ENCODE data around the gene C1orf167.

DNA sequence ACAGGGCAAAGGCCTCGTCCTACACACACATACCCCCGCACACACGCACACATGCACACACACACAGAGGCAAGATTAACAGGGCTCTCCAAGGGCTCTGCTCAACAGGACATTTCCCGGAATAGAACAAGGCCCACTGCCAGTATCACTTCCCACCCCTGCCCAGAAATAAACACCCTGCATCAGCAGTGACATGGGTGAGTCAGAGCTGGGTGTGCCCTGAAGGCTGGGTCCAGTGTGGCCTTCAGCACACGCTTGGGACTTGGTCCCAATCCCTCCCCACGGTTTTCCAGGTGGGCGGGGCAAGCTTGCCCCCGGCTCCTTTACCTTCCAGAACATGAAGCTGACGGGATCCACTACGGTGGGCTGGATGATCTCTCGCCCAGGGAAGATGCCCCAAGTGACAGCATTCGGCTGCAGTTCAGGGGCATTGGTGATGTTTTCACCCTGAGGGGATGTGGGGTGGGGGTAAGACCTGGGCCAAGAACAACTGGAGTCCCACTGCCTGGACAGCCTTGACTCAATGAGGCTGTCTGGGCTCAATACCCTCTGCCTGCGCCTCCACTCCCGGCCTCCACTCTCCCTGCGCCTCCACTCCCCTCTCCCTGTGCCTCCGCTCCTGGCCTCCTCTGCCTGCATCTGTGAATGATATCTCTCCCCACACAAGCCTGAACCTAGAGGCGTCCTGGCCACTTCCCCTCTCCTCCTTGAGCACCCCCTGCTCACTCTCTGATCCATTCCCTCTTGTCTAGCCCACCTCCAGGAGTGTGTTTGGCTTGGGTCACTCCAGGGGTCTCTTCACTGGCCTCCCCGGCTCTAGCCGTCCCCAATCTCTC is 29.1 kb downstream of the C1orf167 start:
- TF ChIP-seq CEBPB (IDR thresholded peaks at IDR 0.05; ENCODE audit: low read depth, low read length): no peak
- TF ChIP-seq POLR2AphosphoS5 (IDR thresholded peaks at IDR 0.05; ENCODE audit: low read depth, low read length): no peak
- TF ChIP-seq FOSL1 (IDR thresholded peaks at IDR 0.05; ENCODE audit: insufficient read depth, low read depth, low read length): no peak
- TF ChIP-seq, protein P1, sequence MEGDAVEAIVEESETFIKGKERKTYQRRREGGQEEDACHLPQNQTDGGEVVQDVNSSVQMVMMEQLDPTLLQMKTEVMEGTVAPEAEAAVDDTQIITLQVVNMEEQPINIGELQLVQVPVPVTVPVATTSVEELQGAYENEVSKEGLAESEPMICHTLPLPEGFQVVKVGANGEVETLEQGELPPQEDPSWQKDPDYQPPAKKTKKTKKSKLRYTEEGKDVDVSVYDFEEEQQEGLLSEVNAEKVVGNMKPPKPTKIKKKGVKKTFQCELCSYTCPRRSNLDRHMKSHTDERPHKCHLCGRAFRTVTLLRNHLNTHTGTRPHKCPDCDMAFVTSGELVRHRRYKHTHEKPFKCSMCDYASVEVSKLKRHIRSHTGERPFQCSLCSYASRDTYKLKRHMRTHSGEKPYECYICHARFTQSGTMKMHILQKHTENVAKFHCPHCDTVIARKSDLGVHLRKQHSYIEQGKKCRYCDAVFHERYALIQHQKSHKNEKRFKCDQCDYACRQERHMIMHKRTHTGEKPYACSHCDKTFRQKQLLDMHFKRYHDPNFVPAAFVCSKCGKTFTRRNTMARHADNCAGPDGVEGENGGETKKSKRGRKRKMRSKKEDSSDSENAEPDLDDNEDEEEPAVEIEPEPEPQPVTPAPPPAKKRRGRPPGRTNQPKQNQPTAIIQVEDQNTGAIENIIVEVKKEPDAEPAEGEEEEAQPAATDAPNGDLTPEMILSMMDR (IDR thresholded peaks at IDR 0.05; ENCODE audit: control extremely low read depth in 1 of 3, insufficient read depth in 1 of 3, low read depth in 1 of 3, low read length in 3 of 3): no peak
- TF ChIP-seq CHD2 (IDR thresholded peaks at IDR 0.05; ENCODE audit: low read length): no peak
- no peak for TF ChIP-seq SP2 (IDR thresholded peaks at IDR 0.05; ENCODE audit: low read length)
- no peak for TF ChIP-seq JUND (IDR thresholded peaks at IDR 0.05; ENCODE audit: low read length)
- TF ChIP-seq, protein P2, sequence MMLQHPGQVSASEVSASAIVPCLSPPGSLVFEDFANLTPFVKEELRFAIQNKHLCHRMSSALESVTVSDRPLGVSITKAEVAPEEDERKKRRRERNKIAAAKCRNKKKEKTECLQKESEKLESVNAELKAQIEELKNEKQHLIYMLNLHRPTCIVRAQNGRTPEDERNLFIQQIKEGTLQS (IDR thresholded peaks at IDR 0.05; ENCODE audit: insufficient read depth, low read depth, low read length): no peak
- no peak for TF ChIP-seq RFX5 (IDR thresholded peaks at IDR 0.05; ENCODE audit: borderline replicate concordance, low read depth, low read length)
- TF ChIP-seq CBX8 (IDR thresholded peaks at IDR 0.05; ENCODE audit: borderline replicate concordance, low read depth, low read length): no peak
